SK-N-SH (cell line): ENCODE data around the gene ZNF480.
"Not testable (repeated sequence)": the region's sequence is repeated elsewhere in the genome, so short reads cannot be mapped to it uniquely, and the experiment has no call there.

ENCODE experiments used
- EZH2phosphoT487 ChIP-seq: fragments of 200-600 bp; sonication (generic); IDR thresholded peaks from 2 replicates; pipeline ENCODE4 v1.6.1; 2017; ENCODE audit warnings: low read depth, mixed run types, mild to moderate bottlenecking, antibody characterized with exemption, moderate library complexity, borderline replicate concordance
- NFIC ChIP-seq: IDR thresholded peaks from 2 replicates; pipeline ENCODE4 v1.4.0; 2012; ENCODE audit warnings: borderline replicate concordance
- TF ChIP-seq, protein P1 (sequence below): IDR thresholded peaks from 2 replicates; pipeline ENCODE4 v1.6.1; 2012; ENCODE audit warnings: mild to moderate bottlenecking, low read depth, low read length, moderate library complexity
- TF ChIP-seq, protein P2 (sequence below): fragments of 200-600 bp; sonication (generic); IDR thresholded peaks from 2 replicates; pipeline ENCODE4 v1.6.1; 2017; ENCODE audit warnings: antibody characterized with exemption, mild to moderate bottlenecking, moderate library complexity

DNA sequence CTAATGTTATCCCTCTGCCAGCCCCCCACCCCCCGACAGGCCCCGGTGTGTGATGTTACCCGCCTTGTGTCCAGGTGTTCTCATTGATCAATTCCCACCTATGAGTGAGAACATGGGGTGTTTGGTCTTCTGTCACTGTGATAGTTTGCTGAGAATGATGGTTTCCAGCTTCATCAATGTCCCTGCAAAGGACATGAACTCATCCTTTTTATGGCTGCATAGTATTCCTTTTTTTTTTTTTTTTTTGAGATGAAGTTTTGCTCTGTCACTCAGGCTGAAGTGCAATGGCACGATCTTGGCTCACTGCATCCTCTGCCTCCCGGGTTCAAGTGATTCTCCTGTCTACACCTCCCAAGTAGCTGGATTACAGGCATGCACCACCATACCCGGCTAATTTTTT, 4.0 kb upstream of the ZNF480 start:
- TF ChIP-seq, protein P1, sequence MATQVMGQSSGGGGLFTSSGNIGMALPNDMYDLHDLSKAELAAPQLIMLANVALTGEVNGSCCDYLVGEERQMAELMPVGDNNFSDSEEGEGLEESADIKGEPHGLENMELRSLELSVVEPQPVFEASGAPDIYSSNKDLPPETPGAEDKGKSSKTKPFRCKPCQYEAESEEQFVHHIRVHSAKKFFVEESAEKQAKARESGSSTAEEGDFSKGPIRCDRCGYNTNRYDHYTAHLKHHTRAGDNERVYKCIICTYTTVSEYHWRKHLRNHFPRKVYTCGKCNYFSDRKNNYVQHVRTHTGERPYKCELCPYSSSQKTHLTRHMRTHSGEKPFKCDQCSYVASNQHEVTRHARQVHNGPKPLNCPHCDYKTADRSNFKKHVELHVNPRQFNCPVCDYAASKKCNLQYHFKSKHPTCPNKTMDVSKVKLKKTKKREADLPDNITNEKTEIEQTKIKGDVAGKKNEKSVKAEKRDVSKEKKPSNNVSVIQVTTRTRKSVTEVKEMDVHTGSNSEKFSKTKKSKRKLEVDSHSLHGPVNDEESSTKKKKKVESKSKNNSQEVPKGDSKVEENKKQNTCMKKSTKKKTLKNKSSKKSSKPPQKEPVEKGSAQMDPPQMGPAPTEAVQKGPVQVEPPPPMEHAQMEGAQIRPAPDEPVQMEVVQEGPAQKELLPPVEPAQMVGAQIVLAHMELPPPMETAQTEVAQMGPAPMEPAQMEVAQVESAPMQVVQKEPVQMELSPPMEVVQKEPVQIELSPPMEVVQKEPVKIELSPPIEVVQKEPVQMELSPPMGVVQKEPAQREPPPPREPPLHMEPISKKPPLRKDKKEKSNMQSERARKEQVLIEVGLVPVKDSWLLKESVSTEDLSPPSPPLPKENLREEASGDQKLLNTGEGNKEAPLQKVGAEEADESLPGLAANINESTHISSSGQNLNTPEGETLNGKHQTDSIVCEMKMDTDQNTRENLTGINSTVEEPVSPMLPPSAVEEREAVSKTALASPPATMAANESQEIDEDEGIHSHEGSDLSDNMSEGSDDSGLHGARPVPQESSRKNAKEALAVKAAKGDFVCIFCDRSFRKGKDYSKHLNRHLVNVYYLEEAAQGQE: not testable (repeated sequence)
- TF ChIP-seq, protein P2, sequence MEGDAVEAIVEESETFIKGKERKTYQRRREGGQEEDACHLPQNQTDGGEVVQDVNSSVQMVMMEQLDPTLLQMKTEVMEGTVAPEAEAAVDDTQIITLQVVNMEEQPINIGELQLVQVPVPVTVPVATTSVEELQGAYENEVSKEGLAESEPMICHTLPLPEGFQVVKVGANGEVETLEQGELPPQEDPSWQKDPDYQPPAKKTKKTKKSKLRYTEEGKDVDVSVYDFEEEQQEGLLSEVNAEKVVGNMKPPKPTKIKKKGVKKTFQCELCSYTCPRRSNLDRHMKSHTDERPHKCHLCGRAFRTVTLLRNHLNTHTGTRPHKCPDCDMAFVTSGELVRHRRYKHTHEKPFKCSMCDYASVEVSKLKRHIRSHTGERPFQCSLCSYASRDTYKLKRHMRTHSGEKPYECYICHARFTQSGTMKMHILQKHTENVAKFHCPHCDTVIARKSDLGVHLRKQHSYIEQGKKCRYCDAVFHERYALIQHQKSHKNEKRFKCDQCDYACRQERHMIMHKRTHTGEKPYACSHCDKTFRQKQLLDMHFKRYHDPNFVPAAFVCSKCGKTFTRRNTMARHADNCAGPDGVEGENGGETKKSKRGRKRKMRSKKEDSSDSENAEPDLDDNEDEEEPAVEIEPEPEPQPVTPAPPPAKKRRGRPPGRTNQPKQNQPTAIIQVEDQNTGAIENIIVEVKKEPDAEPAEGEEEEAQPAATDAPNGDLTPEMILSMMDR: not testable (repeated sequence)
- not testable (repeated sequence) for TF ChIP-seq NFIC, EZH2phosphoT487
